NCI-H526 treated with DMSO at 0.1 percent for 48 hours (cell line): Measurements from ENCODE around the gene ANKS1A.
A peak's percentile ranks its signal among the peaks of the same experiment; 100 is the strongest.

ENCODE experiments used
- DNase-seq: peaks from one replicate; lab custom pipeline; 2025; lab: John Stamatoyannopoulos, UW

Gene ANKS1A

DNA sequence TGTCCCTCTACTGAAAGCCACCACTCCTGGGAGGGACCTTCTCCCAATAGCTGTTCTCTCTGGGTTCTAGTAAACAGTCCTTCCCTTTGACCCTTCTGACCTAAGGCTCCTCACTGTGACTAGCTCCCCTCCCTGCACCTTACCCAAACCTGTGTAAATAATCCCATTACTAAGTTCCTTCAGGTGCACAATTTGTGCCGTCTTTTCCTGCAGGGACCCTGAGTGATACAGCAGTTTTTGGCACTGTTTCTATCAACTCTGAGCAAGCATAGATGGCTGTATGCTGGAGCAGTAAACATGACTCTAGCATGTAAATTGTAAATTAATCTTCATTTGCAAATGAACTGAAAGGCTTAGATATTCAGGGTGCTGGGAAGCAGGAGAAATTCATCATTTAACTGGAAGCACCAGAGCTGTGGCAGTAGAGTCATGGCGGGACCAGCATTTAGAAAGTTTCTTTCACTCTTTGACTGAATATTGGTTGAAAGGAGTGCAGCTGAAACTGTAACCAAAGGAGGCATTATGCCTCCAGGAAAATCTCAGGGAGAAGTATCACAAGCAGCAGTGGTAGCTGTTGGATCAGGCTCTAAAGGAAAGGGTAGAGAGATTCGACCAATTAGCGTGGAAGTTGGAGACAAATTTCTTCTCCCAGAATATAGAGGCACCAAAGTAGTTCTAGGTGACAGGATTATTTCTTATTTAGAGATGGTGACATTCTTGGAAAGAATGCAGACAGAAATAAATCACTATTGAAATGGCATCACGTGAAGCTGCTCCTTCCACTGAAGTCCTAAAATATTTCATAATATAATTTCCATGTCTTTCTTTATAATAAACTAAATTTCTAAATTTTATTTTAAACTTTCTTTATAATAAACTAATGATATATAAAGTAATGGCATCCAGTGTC, 134.3 kb downstream of the ANKS1A start:
- no peak for DNase-seq

DNA sequence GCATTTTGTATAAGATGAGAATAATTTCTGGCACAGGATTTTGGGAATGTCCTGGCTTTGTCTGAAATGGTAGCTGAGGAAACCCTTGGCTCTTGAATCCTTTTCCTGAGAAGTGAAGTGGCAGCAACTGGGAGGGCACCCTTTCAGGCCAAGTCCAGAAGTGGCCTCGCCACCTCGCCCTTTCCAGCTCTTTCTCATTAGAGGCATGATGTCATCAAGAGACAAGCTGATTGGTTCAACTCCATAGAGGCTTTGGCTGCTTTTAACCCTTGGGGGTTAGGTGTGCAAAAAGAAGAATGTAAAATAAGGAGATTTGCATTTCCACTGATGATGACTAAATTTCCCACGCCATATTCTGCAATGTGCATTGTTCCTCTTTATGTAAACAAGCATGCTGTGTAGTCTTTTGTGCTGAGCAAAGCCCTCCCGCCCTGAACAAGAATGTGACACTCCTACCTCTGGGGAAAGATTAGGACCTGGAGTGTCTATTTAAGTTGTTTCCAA, 135.5 kb downstream of the ANKS1A start:
- peak; percentile 10 for DNase-seq

DNA sequence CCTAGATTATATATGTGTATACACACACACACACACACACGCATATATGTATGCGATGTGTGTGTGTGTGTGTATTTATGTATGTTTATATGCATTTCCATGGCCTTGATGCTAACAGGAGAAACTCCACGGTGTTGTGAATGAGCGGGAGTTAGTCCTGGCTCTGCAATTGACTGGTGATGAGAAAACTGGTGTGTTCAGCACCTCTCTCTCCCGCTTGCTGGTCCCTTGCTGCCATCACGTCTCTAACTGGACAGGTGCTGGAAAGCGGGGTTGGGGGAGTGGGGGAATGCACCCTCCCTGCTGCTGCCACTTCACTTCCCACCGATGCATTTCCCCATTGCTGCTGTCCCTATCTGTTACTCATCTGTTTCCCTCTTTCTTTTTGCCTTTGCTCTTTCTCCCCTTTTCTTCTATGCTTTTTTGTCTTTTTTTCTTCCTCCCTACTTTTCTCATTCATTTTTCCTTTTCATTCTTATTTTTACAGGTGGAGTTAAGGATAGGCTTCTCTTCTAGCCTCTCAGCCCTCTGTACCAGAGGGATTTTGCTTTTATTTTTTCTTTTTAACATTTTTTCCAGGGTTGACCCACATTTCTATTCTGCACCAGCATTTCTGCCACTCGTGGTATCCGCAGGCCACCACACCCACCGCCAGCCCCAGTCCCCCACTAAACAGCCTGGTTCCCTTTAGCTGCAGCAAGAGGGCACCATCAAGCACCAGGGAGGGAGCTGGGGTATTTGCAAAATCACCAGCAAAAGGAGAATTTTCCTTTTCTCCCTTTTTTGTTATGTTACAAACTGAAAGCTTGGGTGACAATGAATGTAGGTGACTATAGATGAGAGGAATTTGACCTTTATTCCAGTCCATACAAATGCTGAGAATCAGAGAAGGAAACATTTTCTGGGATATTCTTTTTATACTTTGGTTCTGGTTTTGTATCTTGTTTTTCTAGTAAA, 136.5 kb downstream of the ANKS1A start:
- no peak for DNase-seq

DNA sequence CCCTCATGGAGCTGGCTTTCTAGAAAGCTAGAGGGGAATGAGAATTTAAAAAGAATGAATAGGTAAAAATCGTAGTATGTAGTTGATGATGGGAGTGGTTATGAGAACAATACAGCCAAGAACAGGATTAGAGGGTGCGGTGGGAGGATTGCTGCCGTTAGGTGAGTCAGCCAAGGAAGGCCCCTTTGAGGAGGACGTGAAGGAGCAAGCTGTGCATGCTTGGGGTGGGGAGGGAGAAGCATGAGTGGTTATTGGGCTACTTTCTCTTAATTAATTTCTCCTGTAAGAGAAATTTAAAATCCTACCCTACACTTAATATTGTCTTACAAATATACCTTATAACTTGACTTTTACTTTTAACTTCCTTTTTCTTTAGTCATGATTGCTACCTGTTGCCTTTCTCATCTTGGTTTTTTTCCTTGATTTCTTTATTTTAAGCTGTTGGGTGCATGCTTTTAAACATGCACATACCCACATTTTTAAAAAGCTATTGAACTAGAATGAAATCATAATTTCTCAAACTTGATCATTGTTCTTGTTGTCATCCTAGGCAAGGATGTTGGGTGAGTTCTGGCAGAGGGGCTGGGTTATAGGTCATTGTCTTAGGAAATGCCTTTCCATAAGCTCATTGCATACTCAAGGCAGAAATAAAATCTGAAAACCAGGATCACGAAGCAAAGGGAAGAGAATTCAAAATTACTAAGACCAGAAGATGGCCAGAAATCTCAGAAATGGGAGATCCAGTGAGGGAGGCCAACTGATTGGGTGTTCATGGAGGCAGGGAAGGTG, 137.6 kb downstream of the ANKS1A start:
- DNase-seq, result no peak

DNA sequence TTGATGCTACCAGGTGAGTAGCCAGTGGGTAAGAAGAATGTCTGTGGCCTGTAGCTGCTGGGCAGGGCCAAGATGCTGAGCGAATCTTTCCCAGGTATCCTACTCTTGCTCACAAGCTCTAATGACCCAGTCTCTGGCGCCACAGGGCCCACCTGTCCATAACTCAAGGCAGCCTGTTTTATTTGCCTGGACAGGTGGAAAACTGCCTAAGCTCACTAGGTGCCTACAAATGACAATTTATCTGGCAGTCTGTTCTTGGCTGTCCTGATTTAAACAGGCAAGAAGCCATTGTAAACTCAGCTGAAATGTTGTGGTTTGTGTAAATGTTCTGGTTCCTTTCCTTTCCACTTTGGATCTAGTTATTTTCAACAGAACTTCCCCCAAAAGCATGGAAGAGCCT, 138.8 kb downstream of the ANKS1A start:
- no peak for DNase-seq

DNA sequence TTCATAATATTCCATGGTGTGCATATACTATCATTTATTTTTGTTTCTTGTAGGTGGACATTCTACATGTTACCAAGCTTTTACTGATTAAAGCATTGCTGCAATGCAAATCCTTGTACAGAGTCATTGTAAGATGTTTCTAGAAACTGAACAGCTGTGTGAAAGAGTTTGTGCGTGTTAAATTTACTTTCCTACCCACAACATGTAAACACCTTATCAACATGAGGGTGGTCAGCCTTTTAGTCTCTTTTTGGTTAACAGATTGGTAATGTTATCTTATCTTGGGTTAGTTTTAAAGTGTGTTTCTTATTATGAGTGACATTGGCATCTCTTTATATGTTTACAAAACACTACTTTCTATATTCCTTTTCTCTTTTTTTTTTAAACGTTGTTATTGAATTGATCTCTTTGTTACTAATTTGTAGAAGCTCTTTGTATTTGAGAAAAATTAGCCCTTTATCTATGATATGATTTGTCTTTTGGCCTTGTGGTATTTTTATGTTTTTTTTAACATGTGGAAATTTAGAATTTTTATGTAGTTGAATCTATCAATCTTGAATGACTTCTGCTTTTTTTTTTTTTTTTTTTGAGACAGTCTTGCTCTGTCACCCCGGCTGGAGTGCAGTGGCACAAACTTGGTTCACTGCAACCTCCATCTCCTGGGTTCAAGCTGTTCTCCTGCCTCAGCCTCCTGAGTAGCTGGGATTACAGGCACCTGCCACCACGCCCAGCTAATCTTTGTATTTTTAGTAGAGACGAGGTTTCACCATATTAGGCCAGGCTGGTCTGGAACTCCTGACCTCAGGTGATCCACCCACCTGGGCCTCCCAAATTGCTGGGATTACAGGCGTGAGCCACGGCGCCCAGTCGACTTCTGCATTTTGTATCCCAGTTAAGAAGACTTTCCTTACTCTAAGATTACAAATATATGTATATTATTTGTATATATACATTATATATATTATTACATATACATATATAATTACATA, 140.0 kb downstream of the ANKS1A start:
- DNase-seq, result no peak

DNA sequence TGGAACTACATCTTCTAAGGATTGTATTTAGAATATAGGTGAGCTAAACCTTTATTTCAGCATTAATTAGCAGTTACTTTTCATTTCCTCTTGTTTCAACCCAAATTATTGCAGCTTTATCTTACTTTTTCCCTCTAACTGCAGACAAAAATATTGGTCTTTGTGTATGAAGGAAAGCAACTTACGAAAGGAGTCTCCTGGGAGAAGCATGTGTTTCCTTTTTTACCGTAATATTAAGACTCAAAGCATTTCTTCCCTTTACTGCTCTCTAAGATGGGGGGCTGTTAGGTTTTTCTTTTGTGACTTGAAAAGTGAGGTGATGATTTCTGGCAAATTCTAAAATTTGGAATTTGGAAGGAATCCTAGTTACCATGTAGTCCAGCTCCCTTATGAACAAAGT, 141.0 kb downstream of the ANKS1A start:
- no peak for DNase-seq

DNA sequence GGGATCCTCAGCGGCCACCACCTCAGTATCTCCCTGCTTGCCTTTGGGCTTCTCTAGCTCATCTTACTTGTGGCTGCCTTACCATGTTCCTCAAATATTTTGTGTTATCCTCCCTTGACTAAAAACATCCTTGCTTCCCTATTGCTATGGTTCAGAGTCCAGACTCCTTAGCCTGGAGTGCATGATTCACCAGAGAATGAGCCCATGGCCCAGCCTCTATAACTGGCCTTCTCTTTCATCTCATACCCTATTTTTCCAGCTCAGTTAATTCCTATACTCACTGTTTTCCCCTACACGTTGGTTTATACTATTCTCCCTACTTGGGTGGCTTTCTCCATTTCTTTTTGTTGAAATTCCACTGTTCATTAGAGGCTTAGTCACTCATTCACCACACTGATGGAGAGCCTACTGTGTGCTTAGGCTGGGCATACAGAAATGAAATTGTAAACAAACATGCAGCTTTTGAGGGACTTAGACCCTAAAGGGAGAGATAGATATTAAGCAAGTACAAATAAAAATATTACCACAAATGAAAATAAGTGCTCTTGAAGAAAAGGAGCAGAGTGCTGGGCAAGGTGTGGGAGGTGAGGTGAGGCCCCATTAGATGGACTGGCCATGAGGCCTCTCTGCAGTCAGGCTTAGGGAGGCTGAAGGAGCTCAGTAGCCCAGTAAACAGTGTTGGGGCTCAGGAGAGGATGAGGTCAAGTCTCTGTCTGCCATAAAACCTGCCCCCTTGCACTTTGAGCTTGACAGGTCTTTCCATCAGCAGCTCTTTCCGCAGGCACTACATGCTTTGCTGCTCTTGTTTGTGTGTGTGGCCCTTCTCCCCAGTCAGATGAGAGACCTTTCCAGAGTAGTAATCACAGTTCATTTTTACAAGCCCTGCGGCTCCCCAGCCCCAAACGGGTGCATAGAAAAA, 142.8 kb downstream of the ANKS1A start:
- no peak for DNase-seq

DNA sequence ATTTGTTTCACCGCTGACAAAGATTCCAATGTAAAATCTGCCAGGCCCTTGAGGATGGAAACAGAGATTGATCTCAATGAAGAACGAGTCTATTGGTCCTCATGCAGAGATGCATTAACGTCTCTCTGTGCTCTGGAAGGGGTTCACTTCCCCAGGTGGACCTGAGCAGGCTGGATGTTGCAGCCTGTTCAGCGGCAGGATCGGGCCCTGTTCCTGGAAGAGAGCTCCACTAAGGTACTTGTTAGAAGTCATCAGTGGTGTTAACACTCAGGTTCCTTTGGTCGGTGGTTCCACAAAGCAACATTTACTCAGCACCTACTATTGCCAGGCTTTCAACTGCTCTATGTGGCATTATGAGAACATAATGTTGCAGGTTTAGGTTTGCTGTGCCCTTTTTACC, 144.6 kb downstream of the ANKS1A start:
- no peak for DNase-seq

DNA sequence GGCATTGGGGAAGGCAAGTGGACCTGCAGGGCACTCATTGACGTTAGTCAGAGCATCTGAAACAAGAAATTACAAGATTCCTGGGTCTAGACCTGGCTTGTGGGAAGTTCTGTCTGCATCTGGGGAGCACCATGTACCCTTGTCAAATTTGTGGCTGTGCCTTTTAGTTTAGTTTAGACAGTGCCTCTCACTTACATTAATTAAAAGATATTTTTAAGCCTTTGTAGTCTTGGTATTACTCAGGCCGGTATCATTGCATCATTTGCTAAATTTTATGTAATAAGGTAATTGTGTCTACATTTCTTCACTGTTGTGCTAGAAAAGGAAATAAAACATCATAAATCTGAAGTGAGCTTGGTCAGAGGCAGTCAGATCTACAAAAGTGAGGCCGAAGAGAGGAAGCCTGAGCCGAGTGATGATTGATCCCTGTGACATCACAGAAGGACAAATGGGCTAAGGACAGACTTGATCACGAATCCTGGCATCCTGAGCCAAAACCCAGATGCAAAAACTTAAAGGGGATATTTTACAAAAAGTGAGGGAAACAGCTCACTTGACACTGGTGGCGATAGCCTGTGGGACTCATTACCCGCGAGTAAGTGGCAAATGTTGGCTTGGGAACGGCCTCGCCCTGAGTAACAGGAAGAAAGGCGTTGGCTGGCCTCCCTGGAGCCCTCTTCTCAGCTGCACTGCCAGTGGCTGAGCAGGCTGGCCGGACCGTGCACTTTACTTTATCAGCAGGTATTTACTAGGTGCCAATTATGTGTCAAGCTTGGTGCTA, 145.5 kb downstream of the ANKS1A start:
- no peak for DNase-seq

DNA sequence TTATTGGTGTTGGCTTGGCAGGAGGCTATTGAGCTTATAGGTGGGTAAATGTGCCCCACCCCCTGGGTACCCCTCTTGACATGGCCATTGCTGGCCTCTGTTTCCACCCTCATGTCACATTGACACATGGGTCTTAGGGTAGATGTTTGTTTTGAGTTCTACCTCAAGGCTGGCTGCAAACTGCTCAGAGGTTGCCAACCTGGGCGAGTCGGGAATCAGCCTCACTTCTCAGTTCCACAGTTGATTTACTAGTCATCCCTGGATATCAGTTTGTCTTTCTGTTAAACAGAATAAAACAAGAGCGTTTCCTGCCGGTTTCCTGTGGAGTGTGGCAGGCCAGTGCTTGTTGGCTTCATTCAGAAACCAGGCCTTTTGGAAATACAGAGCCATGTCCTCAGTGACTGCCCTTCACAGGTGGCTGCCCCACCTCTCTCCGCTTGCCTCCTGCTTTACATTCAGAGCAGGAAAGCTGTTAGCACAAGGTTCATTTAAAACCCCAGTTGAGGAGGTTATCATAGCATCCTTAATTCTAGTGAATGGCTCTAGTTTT, 146.5 kb downstream of the ANKS1A start:
- no peak for DNase-seq

DNA sequence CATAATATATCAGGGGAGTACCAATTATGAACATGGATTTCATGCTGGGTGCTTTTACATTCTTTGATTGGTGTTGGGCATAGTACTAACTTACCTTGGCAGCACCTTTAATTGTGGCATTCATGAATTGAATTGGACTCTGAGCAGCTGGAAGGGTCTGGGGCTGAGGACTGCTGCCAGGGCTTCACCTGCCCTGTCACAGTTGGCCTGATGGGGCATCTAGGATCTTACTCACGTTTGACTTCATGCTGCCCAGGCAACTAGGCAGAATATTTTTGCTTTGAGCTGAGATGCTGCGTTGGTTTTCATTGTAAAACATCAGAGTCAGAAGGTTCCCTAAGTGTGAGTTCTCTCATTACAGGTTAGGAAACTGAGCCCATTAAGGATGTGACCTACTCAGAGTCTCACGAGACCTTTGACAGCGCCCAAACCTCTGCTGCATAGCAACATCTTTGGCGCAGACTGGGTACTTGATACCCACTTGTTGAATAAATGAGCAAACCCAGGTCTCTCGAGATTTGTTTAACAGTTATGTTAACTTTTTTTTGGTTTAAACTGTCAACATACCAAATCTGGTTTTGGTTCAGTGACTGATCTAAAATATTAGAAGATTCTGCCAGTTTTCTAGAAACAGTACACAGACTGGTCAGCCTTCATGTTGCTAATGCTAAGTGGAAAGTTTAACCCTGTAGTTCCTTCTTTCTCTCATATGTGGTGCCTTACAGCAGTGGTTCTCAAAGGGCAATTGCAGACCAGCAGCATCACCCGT, 147.2 kb downstream of the ANKS1A start:
- no peak for DNase-seq

DNA sequence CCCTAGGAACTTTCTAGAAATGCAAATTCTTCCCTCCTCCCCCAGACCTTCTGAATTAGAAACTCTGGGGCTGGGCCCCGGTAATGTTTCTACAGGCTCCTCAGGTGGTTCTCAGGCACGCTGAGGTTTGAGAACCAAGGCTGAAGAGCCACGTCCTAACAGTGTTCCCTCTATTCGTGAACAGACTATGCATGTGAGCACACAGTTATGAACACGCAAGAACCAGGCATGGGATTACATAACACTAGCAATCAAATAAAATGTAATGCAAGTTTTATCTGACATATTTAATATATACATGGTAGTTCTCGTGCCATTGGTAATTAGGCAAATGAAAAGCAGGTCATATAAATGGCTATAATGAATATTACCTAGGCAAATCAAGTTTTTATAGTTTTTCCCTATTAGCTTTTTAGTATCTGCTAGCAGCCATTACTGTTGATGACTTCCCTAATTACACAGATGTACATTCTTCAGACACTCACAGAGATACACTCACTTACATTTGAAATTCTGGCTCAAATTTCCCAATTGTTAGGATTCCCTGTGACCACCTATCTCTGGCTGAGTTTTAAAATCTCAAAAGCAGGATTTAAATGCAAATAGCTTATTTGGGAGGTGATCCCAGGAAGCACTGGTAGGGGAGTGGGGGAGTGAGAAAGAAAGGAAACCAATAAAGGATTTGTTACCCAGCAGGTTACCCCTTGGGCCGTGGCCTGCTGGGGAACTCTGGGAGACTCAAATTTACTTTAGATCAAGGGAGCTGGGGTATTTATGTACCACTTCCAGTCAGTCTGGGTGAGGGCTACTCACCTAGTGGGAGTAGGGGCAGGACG, 148.0 kb downstream of the ANKS1A start:
- no peak for DNase-seq

DNA sequence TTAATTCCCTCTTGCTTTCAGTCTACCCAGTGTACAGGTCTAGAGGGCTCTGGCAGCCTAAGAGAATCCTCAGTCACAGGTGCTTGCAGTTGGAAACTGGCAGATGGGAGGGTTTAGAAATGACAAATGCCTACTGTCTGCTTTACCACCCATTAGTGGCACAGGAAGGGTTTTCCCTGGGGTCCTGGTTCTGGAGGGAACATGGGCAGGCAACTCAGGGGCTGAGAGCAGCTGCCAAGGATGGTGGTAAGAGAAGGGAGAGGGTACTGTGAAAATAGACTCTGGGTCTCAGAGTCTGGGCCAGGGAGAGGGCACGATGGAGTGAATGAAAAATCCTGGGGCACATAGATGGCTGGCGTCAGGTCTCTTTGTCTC, 148.6 kb downstream of the ANKS1A start:
- DNase-seq, result no peak

DNA sequence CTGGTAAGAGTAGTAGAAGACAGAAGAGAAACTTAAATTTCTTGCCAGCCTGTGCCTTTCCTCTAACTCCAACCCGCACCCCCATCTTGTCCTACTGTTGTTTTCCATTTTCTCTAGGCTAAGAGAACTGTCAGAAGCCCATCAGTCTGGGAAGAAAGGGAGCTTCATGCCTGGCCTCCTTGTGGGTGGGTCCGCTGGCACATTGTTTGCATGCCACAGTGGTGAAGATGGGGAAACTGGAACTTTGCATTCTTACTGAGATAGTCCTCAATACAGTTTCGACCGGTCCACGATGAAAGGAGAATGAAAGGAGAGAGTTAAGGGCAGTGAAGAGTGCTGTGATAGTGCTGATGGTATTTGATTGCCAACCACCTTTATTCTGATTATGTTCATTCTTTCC, 149.0 kb downstream of the ANKS1A start:
- DNase-seq, result no peak

DNA sequence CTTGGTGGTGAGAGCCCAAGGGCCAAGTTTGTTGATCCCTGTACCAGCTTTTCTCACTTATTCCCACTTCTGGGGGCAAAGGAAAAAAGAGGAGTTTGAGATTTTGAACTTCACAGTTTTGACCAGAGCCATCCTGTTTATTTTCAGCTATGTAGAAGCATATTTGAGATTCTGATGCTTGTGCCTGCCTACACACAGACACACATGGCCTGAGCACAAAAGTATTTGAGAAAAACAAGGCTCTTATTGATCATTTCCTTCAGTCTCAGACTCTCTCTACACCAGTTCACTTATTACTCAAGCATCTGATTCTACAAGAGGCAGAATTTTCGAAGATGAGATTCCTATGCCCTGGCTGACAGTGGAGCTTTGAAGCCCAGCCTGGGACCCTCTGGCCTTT, 151.3 kb downstream of the ANKS1A start:
- no peak for DNase-seq
